ENCODE results near the gene PLEKHM2. TPM values are rescaled to one million over a fixed set of nuclear protein-coding genes. Genes with fewer than 3 reads are reported as not detected.

The PLEKHM2 gene
- total and polyA plus RNA-seq, 2 experiments from 2014 or later: 31.8 to 43.1 TPM

DNA sequence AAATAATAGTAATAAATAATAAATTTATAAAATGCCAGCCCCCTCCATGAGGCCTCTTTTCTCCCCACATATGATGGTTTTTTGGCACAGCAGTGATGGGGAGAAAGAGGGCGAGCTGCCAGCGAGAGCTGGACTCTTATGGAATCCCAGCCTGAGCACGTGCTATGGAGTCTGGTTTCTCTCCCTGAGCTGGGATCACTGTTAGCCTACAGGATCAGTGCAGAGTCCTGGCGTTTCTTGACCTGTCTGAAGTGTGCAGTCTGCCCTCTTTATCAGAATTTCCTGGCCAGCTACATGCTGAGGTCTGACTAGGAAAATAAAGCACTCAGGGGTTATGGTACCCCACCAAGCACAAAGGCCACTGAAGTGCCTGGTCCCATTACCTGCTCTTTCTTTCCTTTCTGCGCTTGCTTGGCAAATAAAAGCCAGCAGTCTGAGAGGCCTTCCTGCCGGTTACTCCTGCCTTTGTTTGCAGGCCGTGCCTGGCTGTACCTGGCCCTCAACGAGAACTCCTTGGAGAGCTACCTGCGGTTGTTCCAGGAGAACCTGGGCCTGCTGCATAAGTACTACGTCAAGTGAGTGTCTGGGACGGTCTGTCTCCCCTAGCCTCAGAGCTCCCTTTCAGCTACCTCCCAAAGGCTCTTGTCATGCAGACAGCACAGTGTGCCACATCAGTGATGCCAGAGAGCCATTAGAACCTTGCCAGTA is 33.5 kb downstream of the PLEKHM2 start:
- H3K79me2 ChIP-seq: peaks cover 28% of the 10 kb centered on the region
- H3K27ac ChIP-seq: peak overlapping the region; percentile 76
- TF ChIP-seq, protein P1, sequence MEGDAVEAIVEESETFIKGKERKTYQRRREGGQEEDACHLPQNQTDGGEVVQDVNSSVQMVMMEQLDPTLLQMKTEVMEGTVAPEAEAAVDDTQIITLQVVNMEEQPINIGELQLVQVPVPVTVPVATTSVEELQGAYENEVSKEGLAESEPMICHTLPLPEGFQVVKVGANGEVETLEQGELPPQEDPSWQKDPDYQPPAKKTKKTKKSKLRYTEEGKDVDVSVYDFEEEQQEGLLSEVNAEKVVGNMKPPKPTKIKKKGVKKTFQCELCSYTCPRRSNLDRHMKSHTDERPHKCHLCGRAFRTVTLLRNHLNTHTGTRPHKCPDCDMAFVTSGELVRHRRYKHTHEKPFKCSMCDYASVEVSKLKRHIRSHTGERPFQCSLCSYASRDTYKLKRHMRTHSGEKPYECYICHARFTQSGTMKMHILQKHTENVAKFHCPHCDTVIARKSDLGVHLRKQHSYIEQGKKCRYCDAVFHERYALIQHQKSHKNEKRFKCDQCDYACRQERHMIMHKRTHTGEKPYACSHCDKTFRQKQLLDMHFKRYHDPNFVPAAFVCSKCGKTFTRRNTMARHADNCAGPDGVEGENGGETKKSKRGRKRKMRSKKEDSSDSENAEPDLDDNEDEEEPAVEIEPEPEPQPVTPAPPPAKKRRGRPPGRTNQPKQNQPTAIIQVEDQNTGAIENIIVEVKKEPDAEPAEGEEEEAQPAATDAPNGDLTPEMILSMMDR (IDR thresholded peaks at IDR 0.05; ENCODE audit: poor library complexity): no peak
- TF ChIP-seq EZH2 (IDR thresholded peaks at IDR 0.05; ENCODE audit: borderline replicate concordance) (no peak), EZH2phosphoT487 (IDR thresholded peaks at IDR 0.05; ENCODE audit: low read depth, severe bottlenecking, unreplicated experiment) (no peak)
- DNase-seq (ENCODE audit: low spot score): no peak
- H3K9me3 ChIP-seq (ENCODE audit: low read depth): no peaks in the 10 kb centered on the region
- no peak overlapping the region for H3K4me3 ChIP-seq
- 73% methylated on average over 11 of the region's 11 CpGs for WGBS (ENCODE audit: low lambda C conversion rate, missing lambda C conversion rate)
- H4K20me1 ChIP-seq (ENCODE audit: insufficient read depth, poor library complexity, severe bottlenecking): no peaks in the 10 kb centered on the region
- H3K4me1 ChIP-seq (ENCODE audit: insufficient read depth): peaks cover 16% of the 10 kb centered on the region
- no peak overlapping the region for H2AFZ ChIP-seq
- no peaks in the 10 kb centered on the region for H3K27me3 ChIP-seq
- H3K9me2 ChIP-seq (replicated peaks; ENCODE audit: insufficient read depth): no peaks in the 10 kb centered on the region
- no peak overlapping the region for H3K4me2 ChIP-seq
- no peaks in the 10 kb centered on the region for H3K36me3 ChIP-seq (replicated peaks; ENCODE audit: insufficient read depth, low read depth)

DNA sequence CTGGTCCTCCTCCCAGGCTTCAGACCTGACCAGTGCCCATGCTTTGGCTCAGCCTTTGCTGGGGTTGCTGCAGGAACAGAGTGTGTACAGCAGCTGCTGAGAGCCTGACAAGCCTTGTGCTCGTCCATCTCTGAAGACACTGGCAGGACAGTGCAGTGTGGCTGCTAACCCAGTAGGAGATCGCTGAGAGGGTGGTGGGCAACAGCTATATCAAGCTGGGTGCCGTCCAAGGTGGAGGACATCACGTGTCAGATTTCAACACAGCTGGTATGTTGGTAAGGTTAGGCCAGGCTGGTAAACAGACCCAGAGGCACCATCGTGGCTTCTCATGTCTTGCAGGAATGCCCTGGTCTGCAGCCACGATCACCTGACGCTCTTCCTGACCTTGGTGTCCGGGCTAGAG is 34.1 kb downstream of the PLEKHM2 start:
- no peak for DNase-seq (ENCODE audit: low spot score)
- H3K9me3 ChIP-seq (ENCODE audit: low read depth): no peaks in the 10 kb centered on the region
- 86% methylated on average over 8 of the region's 8 CpGs for WGBS (ENCODE audit: low lambda C conversion rate, missing lambda C conversion rate)
- H3K4me1 ChIP-seq (ENCODE audit: insufficient read depth): peaks cover 16% of the 10 kb centered on the region
- no peak overlapping the region for H2AFZ ChIP-seq
- peaks cover 22% of the 10 kb centered on the region for H3K79me2 ChIP-seq
- no peak overlapping the region for H3K4me2 ChIP-seq
- peak overlapping the region; percentile 76 for H3K27ac ChIP-seq
- H3K27me3 ChIP-seq: no peaks in the 10 kb centered on the region
- H3K9me2 ChIP-seq (replicated peaks; ENCODE audit: insufficient read depth): no peaks in the 10 kb centered on the region
- no peaks in the 10 kb centered on the region for H3K36me3 ChIP-seq (replicated peaks; ENCODE audit: insufficient read depth, low read depth)
- H4K20me1 ChIP-seq (ENCODE audit: insufficient read depth, poor library complexity, severe bottlenecking): no peaks in the 10 kb centered on the region
- H3K4me3 ChIP-seq: no peak overlapping the region
- TF ChIP-seq EZH2 (IDR thresholded peaks at IDR 0.05; ENCODE audit: borderline replicate concordance) (no peak), EZH2phosphoT487 (IDR thresholded peaks at IDR 0.05; ENCODE audit: low read depth, severe bottlenecking, unreplicated experiment) (no peak)
- TF ChIP-seq, protein P1 (IDR thresholded peaks at IDR 0.05; ENCODE audit: poor library complexity): no peak

DNA sequence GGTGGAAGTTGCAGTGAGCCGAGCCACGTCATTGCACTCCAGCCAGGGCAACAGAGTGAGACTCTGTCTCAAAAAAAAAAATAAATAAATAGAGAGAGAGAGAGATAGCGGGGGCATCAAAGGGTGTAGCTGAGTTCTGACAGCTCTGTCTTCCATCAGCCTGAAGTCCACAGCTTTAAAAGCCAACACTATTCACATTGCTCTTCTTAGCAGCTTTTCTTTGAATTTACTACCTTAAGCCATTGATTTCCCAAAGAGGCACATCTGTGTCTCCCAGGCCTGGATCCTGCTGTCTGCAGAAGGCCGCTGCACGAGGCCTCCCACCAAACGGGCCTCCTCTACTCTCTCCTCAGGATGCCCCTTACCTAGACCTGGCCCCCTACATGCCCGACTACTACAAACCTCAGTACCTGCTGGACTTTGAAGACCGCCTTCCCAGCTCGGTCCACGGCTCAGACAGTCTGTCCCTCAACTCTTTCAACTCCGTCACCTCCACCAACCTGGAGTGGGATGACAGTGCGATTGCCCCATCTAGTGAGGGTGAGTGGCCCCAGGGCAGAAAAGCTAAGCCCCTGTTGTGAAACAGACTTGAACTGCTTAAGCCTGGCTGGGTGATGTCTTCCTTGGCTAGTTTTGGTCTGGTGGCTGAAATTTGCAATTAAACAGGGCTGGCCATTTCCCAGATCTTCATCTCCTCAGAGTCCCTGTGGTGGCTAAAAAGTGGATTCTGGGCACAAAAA is 35.4 kb downstream of the PLEKHM2 start:
- Histone ChIP-seq H3K9me2 (replicated peaks; ENCODE audit: insufficient read depth) (no peaks in the 10 kb centered on the region), H3K4me2 (no peak overlapping the region), H3K36me3 (replicated peaks; ENCODE audit: insufficient read depth, low read depth) (no peaks in the 10 kb centered on the region), H3K4me1 (ENCODE audit: insufficient read depth) (peaks cover 16% of the 10 kb centered on the region), H3K27ac (no peak overlapping the region), H3K27me3 (no peaks in the 10 kb centered on the region), H3K79me2 (peaks cover 17% of the 10 kb centered on the region), H3K9me3 (ENCODE audit: low read depth) (no peaks in the 10 kb centered on the region), H3K4me3 (no peak overlapping the region), H4K20me1 (ENCODE audit: insufficient read depth, poor library complexity, severe bottlenecking) (no peaks in the 10 kb centered on the region), H2AFZ (no peak overlapping the region)
- no peak for DNase-seq (ENCODE audit: low spot score)
- WGBS (ENCODE audit: low lambda C conversion rate, missing lambda C conversion rate): 65% methylated on average over 12 of the region's 12 CpGs
- TF ChIP-seq, protein P1 (IDR thresholded peaks at IDR 0.05; ENCODE audit: poor library complexity): peak; percentile 5
- no peak for TF ChIP-seq EZH2 (IDR thresholded peaks at IDR 0.05; ENCODE audit: borderline replicate concordance)

Data from hepatocyte (in vitro differentiated cells).